GM23338 (cell line): ENCODE measurements around the gene IPO8. TPM values are rescaled to one million over a fixed set of nuclear protein-coding genes. Genes with fewer than 3 reads are reported as not detected.

Experiments used
- ATAC-seq: fragments of 200-7000 bp; cut with Tn5 transposase; 3 replicates; pipeline ENCODE4 v1.9.1; 2020
- DNase-seq: peaks from one replicate; pipeline ENCODE4 v3.0.0-alpha.2; 2015; ENCODE audit warnings: low spot score
- H2AFZ ChIP-seq: fragments of 200-600 bp; sonication (generic); 2 replicates; pipeline ENCODE4 v1.8.0; 2016; ENCODE audit warnings: antibody characterized with exemption, mild to moderate bottlenecking, moderate library complexity
- H3F3A ChIP-seq: fragments of 200-600 bp; sonication (generic); replicated peaks from 2 replicates; pipeline ENCODE4 v1.8.0; 2017; ENCODE audit warnings: antibody characterized with exemption, mixed run types, low read depth
- H3K27ac ChIP-seq: fragments of 200-600 bp; sonication (generic); 2 replicates; pipeline ENCODE4 v1.6.1; 2016; ENCODE audit warnings: low read depth
- H3K27me3 ChIP-seq: fragments of 200-600 bp; sonication (generic); 2 replicates; pipeline ENCODE4 v1.8.0; 2016; ENCODE audit warnings: mild to moderate bottlenecking, mixed run types, moderate library complexity; ENCODE audit not compliant: insufficient read depth
- H3K36me3 ChIP-seq: fragments of 200-600 bp; sonication (generic); 2 replicates; pipeline ENCODE4 v1.8.0; 2016; ENCODE audit warnings: mild to moderate bottlenecking; ENCODE audit not compliant: insufficient read depth
- H3K4me1 ChIP-seq: fragments of 200-600 bp; sonication (generic); 2 replicates; pipeline ENCODE4 v1.8.0; 2016; ENCODE audit warnings: mild to moderate bottlenecking, moderate library complexity; ENCODE audit not compliant: insufficient read depth
- H3K4me2 ChIP-seq: fragments of 200-600 bp; sonication (generic); 2 replicates; pipeline ENCODE4 v1.7.1; 2017; ENCODE audit warnings: mixed run types
- H3K4me3 ChIP-seq: fragments of 200-600 bp; sonication (generic); 2 replicates; pipeline ENCODE4 v1.6.1; 2016; ENCODE audit warnings: mixed run types
- H3K79me2 ChIP-seq: fragments of 200-600 bp; sonication (generic); replicated peaks from 2 replicates; pipeline ENCODE4 v1.8.0; 2017; ENCODE audit warnings: mild to moderate bottlenecking; ENCODE audit not compliant: insufficient read depth
- H3K9me2 ChIP-seq: fragments of 200-600 bp; sonication (generic); 2 replicates; pipeline ENCODE4 v1.8.0; 2017; ENCODE audit not compliant: insufficient read depth
- H4K20me1 ChIP-seq: fragments of 200-600 bp; sonication (generic); replicated peaks from 2 replicates; pipeline ENCODE4 v1.8.0; 2017; ENCODE audit warnings: mild to moderate bottlenecking; ENCODE audit not compliant: insufficient read depth
- H3K27ac Mint-ChIP-seq: 2 replicates; pipeline ENCODE4 v1.8.0; 2020; ENCODE audit warnings: inconsistent platforms, mild to moderate bottlenecking, moderate library complexity, mixed read lengths
- H3K27me3 Mint-ChIP-seq: 3 replicates; pipeline ENCODE4 v1.8.0; 2022; ENCODE audit warnings: low read depth, mild to moderate bottlenecking, moderate library complexity, mixed read lengths, inconsistent platforms; ENCODE audit not compliant: insufficient read depth, poor library complexity
- H3K36me3 Mint-ChIP-seq: 3 replicates; pipeline ENCODE4 v1.8.0; 2021; ENCODE audit warnings: low read depth, mild to moderate bottlenecking, inconsistent platforms, moderate library complexity, mixed read lengths
- H3K4me1 Mint-ChIP-seq: 3 replicates; pipeline ENCODE4 v1.8.0; 2020; ENCODE audit warnings: mild to moderate bottlenecking, inconsistent platforms, mixed read lengths
- H3K4me3 Mint-ChIP-seq: 3 replicates; pipeline ENCODE4 v1.8.0; 2021; ENCODE audit warnings: moderate library complexity, mild to moderate bottlenecking, inconsistent platforms, mixed read lengths
- H3K9me3 Mint-ChIP-seq: 3 replicates; pipeline ENCODE4 v1.8.0; 2020; ENCODE audit warnings: moderate library complexity, mild to moderate bottlenecking, inconsistent platforms, mixed read lengths
- CREB1 ChIP-seq: fragments of 250-450 bp; sonication (Bioruptor Pico); IDR thresholded peaks from 2 replicates; pipeline ENCODE4 v1.5.0; 2020; ENCODE audit warnings: low read depth, mild to moderate bottlenecking, moderate library complexity
- ETS1 ChIP-seq: IDR thresholded peaks from 2 replicates; pipeline ENCODE4 v1.6.1; 2016; ENCODE audit warnings: antibody characterized with exemption
- EZH2phosphoT487 ChIP-seq: fragments of 200-600 bp; sonication (generic); IDR thresholded peaks from one replicate; pipeline ENCODE4 v1.8.1; 2018; ENCODE audit warnings: antibody characterized with exemption; ENCODE audit not compliant: unreplicated experiment
- JUNB ChIP-seq: IDR thresholded peaks from one replicate; pipeline ENCODE4 v1.6.1; 2016; ENCODE audit warnings: antibody characterized with exemption; ENCODE audit not compliant: unreplicated experiment
- REST ChIP-seq: IDR thresholded peaks from one replicate; pipeline ENCODE4 v1.6.1; 2018; ENCODE audit warnings: antibody characterized with exemption; ENCODE audit not compliant: unreplicated experiment
- STAT1 ChIP-seq: IDR thresholded peaks from one replicate; pipeline ENCODE4 v1.6.1; 2016; ENCODE audit warnings: antibody characterized with exemption; ENCODE audit not compliant: unreplicated experiment
- ZNF114 ChIP-seq: fragments of 250-450 bp; sonication (Bioruptor Pico); IDR thresholded peaks from 2 replicates; pipeline ENCODE4 v1.5.0; 2020; ENCODE audit warnings: mild to moderate bottlenecking, moderate library complexity
- ZNF462 ChIP-seq: fragments of 250-450 bp; sonication (Bioruptor Pico); IDR thresholded peaks from 2 replicates; pipeline ENCODE4 v1.5.0; 2020; ENCODE audit warnings: mild to moderate bottlenecking, moderate library complexity
- polyA plus RNA-seq: library from polyadenylated mRNA; unstranded; fragments of >200 nt; fragmentation: Nextera tagmentation; extraction: Ambion mirVana; gene quantifications from 2 replicates; pipeline ENCODE4 v1.2.1, GENCODE V29; 2016
- total RNA-seq: library from RNA; depleted of rRNA; stranded (reverse); fragments of >200 nt; shearing (Covaris generic); gene quantifications from 2 replicates; pipeline ENCODE4 v1.2.3, GENCODE V29; 2014

Gene IPO8
- total and polyA plus RNA-seq, 2 experiments from 2014 or later, result 13.4 to 53.6 TPM

- Histone ChIP-seq H3F3A (no peaks in the 10 kb centered on the region), H4K20me1 (no peaks in the 10 kb centered on the region), H3K4me2 (no peak overlapping the region), H3K27ac (no peak overlapping the region), H3K9me2 (no peaks in the 10 kb centered on the region; the same call in 1 of the 2 replicates), H3K27me3 (no peaks in the 10 kb centered on the region), H2AFZ (no peak overlapping the region), H3K36me3 (no peaks in the 10 kb centered on the region), H3K4me3 (no peak overlapping the region), H3K4me1 (no peaks in the 10 kb centered on the region), H3K79me2 (no peaks in the 10 kb centered on the region)
- H3K27ac Mint-ChIP-seq, result no peak overlapping the region
- TF ChIP-seq EZH2phosphoT487 (no peak), CREB1 (CRISPR knock-in tag) (no peak), ETS1 (no peak)
- no peaks in the 10 kb centered on the region; the same call in 2 of the 3 replicates for H3K9me3 Mint-ChIP-seq
- H3K4me3 Mint-ChIP-seq, result no peak overlapping the region
- H3K27me3 Mint-ChIP-seq, result peaks cover 3% of the 10 kb centered on the region
- no peak for DNase-seq
- H3K4me1 Mint-ChIP-seq, result no peaks in the 10 kb centered on the region; the same call in 2 of the 3 replicates
- ATAC-seq, result no peak
- no peaks in the 10 kb centered on the region for H3K36me3 Mint-ChIP-seq
Observed at GRCh38 chr12:30617346-30618016, 78.2 kb downstream of the IPO8 start.

- H3K27ac Mint-ChIP-seq, result no peak overlapping the region
- ATAC-seq, result no peak
- H3K4me3 Mint-ChIP-seq, result no peak overlapping the region
Observed at GRCh38 chr12:30614031-30614430, 81.6 kb downstream of the IPO8 start.

More at GRCh38 chr12:30614031-30614430, 81.6 kb downstream of the IPO8 start:
- Histone ChIP-seq H3F3A (no peaks in the 10 kb centered on the region), H3K27ac (no peak overlapping the region), H3K27me3 (no peaks in the 10 kb centered on the region), H3K4me3 (no peak overlapping the region), H3K79me2 (no peaks in the 10 kb centered on the region), H2AFZ (no peak overlapping the region), H3K4me1 (no peaks in the 10 kb centered on the region), H4K20me1 (no peaks in the 10 kb centered on the region), H3K9me2 (no peaks in the 10 kb centered on the region), H3K36me3 (no peaks in the 10 kb centered on the region), H3K4me2 (no peak overlapping the region)
- H3K9me3 Mint-ChIP-seq, result peaks cover 6% of the 10 kb centered on the region; the same call in 1 of the 3 replicates
- peaks cover 3% of the 10 kb centered on the region for H3K27me3 Mint-ChIP-seq
- DNase-seq, result no peak
- peaks cover 5% of the 10 kb centered on the region for H3K4me1 Mint-ChIP-seq
- no peaks in the 10 kb centered on the region for H3K36me3 Mint-ChIP-seq
- TF ChIP-seq REST (no peak), ZNF462 (no peak), CREB1 (CRISPR knock-in tag) (no peak), EZH2phosphoT487 (no peak), JUNB (no peak), STAT1 (no peak), ZNF114 (no peak)
